ENCODE data around the gene PAPPA2.
A peak's percentile ranks its signal among the peaks of the same experiment; 100 is the strongest.

Gene PAPPA2

GRCh38 chr1:176461576-176461975 is 1.4 kb upstream of the PAPPA2 start:
- no peak for TF ChIP-seq CTCF (conservative IDR thresholded peaks at IDR 0.05; ENCODE audit: low read depth)
- CTCF ChIA-PET: interaction anchor here (0.7 kb wide), 2 partner anchors 832 to 1484 kb away, joined by 6 to 8 read pairs; no protein-coding TSS in a partner anchor
- no peak overlapping the region for H3K27ac ChIP-seq
- DNase-seq (ENCODE audit: low spot score): no peak
- POLR2A ChIA-PET (ENCODE audit: low non-redundant PET): no interaction called here

- CTCF ChIA-PET: no interaction called here
- peak; percentile 13 for DNase-seq (ENCODE audit: low spot score)
- POLR2A ChIA-PET (ENCODE audit: low non-redundant PET): no interaction called here
- TF ChIP-seq CTCF (conservative IDR thresholded peaks at IDR 0.05; ENCODE audit: low read depth): no peak
- no peak overlapping the region for H3K27ac ChIP-seq
These were observed 3.5 kb downstream of the PAPPA2 start for GRCh38 chr1:176466514-176466913.

GRCh38 chr1:176469450-176470010 is 6.6 kb downstream of the PAPPA2 start:
- H3K27ac ChIP-seq: no peak overlapping the region
- POLR2A ChIA-PET (ENCODE audit: low non-redundant PET): no interaction called here
- CTCF ChIA-PET: no interaction called here
- DNase-seq (ENCODE audit: low spot score): no peak
- no peak for TF ChIP-seq CTCF (conservative IDR thresholded peaks at IDR 0.05; ENCODE audit: low read depth)

GRCh38 chr1:176471338-176472121 is 8.6 kb downstream of the PAPPA2 start:
- CTCF ChIA-PET: no interaction called here

GRCh38 chr1:176479971-176480370 is 17.0 kb downstream of the PAPPA2 start:
- DNase-seq (ENCODE audit: low spot score): no peak
- ChIA-PET POLR2A (ENCODE audit: low non-redundant PET) (no interaction called here), CTCF (interaction anchor here (0.5 kb wide), 1 partner anchor 431 kb away, joined by 3 read pairs; no protein-coding TSS in a partner anchor)
- no peak overlapping the region for H3K27ac ChIP-seq
- TF ChIP-seq CTCF (conservative IDR thresholded peaks at IDR 0.05; ENCODE audit: low read depth): no peak

More at GRCh38 chr1:176471338-176472121, 8.6 kb downstream of the PAPPA2 start:
- POLR2A ChIA-PET (ENCODE audit: low non-redundant PET): no interaction called here
- no peak for TF ChIP-seq CTCF (conservative IDR thresholded peaks at IDR 0.05; ENCODE audit: low read depth)
- DNase-seq (ENCODE audit: low spot score): no peak
- H3K27ac ChIP-seq: no peak overlapping the region

GRCh38 chr1:176480750-176481149 is 17.8 kb downstream of the PAPPA2 start:
- TF ChIP-seq CTCF (conservative IDR thresholded peaks at IDR 0.05; ENCODE audit: low read depth): no peak
- POLR2A ChIA-PET (ENCODE audit: low non-redundant PET): no interaction called here

More at GRCh38 chr1:176480750-176481149, 17.8 kb downstream of the PAPPA2 start:
- H3K27ac ChIP-seq: no peak overlapping the region
- no peak for DNase-seq (ENCODE audit: low spot score)
- CTCF ChIA-PET: no interaction called here

Measured in RWPE1 (cell line).